CMK (cell line): ENCODE measurements around the gene DELE1.

Experiments used
- DNase-seq: peaks from one replicate; pipeline ENCODE4 v3.0.0-alpha.2; 2010; ENCODE audit warnings: low read depth

Gene DELE1

DNA sequence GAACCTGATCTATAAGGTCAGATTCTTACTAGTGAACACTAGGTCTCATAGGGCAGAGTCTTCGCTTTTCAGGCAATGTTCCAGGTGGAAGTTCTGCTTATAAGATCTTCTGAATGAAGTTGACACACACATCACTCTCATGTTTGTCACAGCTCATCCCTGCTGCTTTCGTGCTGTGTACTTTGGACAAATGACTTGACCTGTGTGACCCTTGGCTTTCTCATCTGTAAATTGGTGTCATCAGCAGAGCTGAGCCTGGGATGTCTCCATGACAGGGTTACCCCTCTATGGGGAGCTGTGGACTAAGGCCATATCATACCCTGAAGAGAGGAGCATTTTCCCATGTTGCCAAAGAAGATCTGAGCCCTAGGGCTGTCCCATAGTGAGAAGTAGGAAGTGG, 2.8 kb downstream of the DELE1 start:
- DNase-seq: no peak

DNA sequence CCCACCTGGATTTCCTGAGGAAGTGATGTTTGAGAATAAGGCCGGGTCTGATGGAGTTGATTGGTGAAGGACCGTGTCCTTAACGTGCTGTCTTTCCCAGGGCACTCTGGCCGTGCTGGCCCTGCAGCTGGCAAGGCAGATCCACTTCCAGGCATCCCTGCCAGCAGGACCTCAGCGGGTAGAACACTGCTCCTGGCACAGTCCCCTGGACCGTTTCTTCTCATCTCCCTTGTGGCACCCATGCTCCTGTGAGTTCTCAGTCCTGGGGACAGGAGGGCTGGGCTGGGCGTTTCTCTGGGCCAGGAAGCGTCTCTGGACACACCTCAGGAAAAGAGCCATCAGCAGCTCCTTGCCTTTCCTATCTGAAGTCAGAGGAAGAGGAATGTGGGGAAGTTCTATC, 4.4 kb downstream of the DELE1 start:
- DNase-seq: no peak

DNA sequence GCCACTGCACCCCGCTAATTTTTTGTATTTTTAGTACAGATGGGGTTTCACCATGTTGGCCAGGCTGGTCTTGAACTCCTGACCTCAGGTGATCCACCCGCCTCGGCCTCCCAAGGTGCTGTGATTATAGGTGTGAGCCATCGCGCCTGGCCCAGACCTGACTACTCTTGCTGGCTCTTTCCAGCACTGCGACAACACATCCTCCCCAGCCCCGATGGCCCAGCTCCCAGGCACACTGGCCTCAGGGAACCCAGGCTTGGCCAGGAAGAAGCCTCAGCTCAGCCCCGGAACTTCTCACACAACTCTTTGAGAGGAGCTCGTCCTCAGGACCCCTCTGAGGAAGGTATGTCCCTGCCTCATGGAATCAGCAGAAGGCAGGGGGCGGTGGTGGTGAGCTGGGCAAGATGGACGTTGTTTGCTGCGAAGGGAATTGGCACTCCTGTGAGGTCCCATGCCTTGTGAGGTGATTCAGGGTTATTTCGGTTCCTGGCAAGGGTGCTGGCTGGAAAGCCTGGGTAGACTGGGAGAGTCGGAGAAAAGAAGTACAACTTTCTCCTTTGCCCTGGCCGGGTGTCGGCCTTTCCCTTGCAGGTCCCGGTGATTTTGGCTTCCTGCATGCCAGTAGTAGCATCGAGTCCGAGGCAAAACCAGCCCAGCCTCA, 5.9 kb downstream of the DELE1 start:
- no peak for DNase-seq

DNA sequence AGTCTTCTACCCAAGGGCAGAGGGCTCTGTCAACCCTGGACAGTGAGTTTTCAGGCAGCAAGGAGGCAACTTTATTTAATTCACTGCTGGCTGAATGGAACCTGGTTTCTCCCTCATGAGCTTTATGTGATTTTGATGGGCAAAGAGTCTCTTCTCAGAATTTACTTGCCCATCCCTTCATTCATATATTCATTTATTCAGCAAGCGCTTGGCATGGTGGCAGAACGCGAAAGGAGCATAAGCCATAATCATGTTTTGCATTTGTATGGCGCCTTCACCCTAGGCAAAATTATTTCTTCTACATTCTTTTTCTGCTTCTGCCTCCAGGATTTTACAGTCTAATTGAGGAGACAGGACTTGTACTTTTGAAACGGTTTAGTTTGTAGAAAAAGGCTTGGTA, 8.0 kb downstream of the DELE1 start:
- no peak for DNase-seq

DNA sequence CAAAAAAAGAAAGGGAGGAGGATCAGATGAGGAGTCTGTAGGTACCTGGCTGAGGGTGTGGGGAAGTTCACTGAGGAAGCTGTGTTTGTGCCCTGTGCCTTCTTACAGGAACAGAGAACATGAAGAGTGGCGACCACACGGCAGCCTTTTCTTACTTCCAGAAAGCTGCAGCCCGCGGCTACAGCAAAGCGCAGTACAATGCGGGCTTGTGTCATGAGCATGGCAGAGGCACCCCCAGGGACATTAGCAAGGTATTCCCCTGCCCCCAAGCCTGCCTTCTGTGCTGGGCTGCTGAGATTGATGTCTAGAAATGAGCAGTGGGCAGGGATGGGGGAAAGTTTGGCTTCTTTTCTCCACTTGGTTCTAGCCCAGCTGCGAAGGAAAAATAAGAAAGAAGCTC, 9.5 kb downstream of the DELE1 start:
- DNase-seq: no peak

DNA sequence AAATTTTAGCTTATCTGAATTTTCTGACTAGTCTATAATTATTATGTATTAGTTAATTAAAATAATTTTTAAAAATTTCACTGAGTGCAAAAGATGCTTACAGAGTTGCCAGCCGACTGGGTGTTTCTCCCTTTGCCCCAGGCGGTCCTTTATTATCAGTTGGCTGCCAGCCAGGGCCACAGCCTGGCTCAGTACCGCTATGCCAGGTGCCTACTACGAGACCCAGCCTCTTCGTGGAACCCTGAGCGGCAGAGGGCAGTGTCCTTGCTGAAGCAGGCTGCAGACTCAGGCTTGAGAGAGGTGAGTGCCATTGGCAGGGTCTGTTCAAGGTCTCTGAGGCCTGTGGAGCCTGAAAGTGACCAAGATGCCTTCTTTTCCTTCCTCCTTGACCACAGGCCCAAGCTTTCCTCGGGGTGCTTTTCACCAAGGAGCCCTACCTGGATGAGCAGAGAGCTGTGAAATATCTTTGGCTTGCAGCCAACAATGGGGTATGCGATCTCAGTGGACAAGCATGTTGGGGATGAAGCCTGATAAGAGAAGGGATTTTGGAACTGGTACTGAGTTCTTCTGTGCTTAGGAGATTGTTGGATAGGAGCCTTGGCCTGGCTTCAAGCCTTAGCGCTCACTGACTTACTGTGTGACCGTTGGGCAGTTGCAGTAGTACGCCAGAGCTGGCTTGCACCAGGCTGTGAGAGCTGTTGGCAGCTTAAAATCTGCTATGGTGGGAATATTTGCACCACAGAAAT, 10.6 kb downstream of the DELE1 start:
- DNase-seq: no peak

DNA sequence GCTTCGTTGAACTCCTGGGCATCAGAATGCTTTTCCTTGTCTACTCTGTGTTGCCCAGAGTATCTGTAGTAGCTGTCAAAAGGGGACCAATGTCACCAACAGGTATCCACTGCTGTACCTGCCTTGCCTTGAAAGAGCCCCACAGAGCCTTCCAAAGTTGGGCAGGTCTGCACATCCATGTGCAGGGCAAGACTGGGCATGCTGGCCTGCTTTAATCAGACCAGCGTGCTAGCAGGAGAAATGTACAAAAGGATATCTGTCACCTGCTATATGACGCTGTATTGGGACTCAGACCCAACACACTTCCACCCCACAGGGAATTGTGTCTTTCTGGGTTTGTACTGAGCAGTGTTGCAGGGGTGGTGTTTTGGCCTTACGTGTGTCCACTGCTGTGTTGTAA, 11.9 kb downstream of the DELE1 start:
- no peak for DNase-seq

DNA sequence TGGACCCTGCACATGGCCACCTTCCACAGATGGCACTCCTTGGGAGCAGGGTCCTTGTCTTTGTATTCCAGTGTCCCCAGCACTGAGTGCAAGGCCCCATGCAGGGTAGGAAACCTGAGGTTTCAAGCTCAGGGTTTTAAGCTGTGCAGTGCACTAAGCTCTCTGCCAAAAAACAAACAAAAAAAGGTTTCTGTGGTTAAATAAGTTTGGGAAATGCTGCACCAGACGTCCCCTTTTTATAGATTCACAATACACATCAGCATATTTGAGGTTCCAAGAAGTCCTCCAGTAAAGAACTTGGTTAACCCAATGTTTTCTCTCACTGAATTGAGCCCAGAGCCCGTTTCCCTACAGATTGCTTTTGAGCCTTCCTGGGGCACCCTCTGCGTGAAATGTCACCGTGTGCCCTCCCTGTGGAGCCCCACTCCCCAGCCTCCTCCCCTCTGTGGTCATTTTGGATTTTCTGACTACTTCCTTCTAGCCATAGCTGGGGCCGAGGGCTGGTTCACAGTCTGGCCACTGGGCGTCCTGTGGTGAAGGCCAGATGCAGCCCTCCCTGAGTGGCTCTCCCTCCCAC, 17.1 kb downstream of the DELE1 start:
- DNase-seq: no peak

DNA sequence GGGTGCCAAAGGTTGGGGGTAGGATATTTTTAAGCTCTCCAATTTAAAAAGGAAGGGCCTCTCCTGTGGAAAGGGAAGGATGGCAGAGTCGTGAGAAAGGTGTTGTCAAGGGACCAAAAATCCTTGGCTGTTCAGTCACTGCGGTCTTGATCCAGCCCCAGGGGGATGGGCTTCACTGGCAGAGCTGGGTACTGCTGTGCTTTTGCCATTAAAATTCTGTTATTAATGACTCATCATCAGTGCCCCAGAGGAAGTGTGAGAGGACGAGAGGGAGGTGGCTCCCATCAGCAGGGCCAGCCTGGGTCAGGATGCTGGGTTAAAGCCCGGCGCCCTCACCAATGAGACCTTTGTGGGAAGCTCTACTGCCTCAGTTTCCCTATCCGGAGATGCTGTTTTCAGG, 17.6 kb downstream of the DELE1 start:
- no peak for DNase-seq

DNA sequence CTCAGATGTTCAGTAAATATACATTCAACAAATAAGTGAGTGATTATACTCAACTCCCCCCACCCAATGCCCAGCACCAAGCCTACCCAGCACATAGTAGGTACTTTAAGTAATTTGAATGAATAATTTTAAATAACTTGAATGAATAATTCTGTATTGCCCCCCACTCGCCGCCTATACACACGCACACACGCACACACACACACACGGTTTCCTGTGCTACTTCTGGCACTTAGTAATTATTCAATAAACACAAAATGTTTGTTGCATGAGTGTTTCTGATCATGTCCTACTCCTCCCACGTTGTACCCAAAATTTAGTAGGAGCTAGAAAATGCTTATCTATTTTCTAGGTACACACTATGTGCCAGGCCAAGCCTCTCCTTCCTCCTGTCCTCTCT, 18.1 kb downstream of the DELE1 start:
- DNase-seq: no peak

DNA sequence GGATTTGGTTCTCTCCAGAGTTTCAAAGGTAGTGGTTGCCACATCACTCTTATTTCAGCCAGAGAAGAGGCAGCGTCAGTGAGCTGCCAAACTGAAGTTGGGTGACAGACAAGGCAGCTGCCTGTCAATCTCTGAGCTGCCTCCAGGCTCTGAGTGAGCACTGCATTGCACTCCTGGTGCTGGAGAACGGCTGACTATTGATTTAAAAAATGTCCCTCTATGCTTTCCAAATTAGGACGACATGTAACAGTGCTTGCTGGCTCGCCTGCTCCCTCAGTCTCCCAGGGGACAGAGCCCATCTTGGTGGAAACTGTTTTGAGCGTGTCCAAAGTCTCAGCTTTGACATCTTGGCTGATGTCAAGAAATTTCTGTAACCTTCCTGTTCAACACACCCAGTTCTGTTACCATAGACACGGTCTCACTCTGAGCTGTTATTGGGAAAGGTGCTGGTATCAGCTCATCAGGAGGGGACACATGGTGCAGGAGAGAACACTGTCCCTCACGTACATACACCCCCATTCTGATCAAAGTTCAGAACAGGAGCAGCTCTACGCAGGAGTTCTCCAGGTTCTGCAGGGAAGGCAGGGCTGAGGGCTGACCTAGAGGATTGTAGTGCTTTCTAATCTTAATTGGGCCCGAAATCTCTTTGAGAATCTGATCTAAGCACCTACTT, 18.6 kb downstream of the DELE1 start:
- no peak for DNase-seq

DNA sequence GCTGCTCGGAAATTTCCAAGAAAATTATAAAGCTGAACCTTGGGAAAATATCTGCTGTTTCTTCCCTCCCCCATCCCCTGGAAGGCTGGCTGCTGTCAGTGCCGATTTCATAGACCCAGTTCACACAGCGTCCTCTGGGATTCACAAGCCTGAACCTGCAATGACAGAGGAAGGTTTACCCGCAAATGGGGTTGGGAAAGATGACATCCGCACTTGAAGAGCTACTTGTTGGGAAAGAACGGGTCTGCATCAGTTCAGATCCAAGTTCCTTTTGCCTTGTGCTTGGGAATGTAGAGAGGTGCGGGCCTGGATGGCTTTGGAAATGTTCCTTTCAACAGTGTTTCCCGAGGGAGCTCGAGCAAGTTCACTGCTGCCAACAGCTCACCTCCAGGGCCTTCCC, 20.4 kb downstream of the DELE1 start:
- DNase-seq: no peak

DNA sequence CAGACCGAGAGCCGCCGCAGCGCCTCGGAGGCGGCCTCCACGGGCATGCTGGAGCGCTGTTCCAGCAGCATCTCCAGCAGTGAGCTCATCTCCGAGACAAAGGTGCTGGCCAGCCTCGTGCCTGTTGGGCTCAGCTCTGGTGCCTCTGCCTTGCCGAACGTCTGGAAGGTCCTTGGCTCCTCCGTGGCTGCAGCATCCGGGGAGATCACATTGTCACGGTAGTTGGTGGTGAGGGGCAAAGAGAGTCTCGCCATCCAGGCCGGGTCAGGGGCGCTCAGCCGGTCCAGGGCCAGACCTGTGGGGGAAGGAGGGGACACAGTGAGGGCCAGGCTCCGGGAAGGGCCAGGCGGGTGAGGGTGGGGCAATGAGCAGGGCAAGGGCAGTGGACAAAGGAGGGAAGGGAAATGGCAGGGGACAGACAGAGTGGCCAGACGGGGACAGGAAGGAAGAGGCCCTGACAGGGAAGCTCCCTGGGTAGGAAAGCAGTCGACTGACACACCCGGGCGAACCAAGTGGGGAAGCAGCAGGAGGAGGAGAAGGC, 21.9 kb downstream of the DELE1 start:
- no peak for DNase-seq

DNA sequence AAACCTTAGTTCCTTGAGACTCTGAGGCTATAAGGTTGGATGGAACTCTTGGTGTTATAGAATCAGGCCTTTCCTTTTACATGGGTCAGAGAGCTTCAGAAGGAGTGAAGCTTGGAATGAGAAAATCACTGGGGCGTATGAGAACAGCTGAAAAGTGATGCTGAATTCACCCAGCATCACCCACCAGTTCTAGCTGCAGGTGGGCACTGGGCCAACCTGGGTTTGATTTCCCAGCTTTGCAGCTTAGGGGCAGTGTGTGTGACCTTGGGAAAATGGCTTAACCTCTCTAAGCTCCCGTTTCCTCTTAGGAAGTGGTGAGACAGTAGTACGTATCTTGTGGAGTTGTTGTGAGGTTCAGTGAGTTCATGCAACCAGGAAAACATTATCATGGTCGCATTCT, 23.6 kb downstream of the DELE1 start:
- no peak for DNase-seq

DNA sequence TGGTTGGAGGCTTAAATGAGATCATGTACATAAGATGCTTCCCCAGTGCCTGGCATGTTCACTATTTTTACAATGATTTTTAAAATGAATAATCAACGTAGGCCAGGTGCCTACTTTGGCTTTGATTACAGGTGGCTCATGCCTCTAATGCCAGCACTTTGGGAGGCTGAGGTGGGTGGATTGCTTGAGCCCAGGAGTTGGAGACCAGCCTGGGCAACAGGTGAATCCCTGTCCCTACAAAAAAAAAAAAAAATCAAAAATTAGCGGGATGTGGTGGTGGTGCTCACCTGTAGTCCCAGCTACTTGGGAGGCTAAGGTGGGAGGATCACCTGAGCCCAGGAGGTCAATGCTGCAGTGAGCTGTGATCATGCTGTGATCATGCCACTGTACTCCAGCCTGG, 25.1 kb downstream of the DELE1 start:
- no peak for DNase-seq

DNA sequence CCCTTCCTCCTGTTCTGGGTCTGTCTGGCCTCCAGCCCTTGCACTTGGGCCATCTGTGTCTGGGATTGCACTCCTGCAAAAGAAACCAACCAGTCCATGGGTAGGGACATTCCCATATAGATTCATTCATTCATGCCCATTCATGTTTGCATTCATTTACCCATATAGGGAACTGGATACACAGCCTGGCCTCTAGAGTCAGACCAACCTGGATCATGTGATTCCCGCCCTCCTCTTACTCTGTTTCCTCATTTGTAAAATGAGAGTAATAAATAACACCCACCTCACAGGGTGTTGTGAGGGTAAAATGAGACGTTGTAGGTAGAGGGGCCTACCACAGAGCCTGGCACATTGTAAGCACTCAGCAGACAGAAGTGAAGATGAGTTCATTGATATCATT, 25.8 kb downstream of the DELE1 start:
- no peak for DNase-seq

DNA sequence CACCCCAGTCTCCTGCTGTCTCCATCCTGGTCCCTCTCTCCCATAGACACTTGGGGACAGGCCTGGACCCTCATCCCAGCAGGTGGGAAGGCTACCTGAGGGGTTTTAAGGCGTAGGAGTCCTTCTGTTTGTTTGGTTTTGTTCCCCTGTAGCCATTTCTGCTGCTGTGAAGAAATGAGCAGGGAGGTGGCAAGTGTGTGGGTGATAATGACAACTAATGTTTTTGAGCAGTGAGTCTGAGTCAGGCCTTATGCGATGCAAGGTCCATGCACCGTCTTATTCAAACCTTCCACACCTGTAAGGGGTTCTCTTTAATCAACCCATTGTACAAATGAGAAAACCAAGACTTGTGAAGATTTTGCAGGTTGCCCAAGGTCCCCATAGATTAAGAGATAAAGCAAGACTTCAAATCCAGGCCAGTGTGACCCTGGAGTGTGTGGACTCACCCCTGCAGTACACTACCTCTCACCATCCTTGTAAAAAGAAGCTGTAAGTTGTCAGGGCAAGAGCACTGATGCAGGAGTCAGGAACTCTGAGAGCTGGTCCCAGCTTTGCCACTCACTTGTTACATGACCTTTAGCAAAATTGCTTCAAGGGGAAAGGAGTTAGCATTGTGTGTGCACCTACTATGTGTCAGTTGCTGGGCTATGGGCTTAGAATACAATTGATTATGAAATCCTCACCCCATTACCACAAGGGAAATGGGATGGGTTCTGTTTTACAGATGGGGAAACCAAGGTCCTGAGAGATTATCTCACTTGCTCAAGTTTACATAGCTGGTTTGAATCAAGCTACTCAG, 26.7 kb downstream of the DELE1 start:
- DNase-seq: no peak

DNA sequence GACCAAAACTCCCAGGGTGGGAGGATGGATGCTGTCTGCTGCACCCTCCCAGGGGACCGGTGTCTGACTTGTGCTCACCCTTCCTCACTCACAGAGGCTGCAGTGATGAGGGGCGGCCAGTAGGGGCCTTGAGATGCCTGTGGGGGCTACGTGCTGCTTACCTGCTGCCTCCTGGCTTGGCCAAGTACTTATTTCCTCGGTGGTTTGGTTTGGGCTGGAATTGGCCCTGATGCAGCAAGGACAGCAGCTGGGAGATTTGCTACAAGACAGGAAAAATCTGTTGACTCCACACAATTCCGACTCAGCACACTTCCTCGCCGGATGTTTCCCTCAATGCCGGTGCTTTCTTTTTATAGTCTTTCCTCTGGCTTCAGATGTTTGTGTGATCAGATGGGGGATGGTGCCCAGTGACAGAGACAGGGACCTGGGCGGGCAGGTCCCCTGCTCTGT, 27.7 kb downstream of the DELE1 start:
- DNase-seq: no peak

DNA sequence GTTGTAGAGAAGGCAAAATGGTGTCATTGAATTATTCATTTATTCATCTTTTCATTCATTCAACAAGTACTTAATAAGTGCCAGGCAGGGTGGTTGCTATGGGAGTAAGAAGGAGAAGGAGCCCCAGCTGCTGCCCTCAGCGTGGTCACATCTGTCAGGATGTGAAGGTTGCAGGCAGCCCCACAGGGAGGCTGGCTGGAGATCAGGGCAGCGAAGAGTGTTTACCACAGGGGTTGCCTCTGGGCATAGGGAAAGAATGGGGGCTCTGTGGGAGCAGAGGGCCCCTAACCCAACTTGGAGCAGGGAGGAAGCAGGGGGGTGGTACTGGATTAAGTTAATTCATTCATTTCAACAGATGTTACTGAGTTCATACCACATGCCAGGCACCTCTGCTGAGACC, 28.3 kb downstream of the DELE1 start:
- no peak for DNase-seq

DNA sequence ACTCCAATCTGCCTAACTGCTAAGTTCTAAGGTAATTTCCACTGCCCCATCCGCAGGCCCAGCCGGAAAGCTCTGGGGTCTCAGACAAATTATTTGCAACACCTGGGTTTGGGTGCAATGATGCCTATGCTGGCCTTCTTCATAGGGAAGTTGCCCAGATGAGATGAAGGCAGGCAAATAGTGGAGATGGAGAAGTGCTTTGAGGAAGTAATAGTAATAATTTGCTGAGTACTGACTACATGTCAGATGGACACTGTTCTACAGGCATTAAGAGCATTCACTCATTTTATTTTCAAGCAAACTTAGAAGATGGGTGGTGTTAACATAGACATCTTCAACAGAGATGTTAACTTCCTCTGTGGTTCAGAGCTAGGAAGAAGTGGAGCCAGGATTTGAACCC, 30.5 kb downstream of the DELE1 start:
- no peak for DNase-seq

DNA sequence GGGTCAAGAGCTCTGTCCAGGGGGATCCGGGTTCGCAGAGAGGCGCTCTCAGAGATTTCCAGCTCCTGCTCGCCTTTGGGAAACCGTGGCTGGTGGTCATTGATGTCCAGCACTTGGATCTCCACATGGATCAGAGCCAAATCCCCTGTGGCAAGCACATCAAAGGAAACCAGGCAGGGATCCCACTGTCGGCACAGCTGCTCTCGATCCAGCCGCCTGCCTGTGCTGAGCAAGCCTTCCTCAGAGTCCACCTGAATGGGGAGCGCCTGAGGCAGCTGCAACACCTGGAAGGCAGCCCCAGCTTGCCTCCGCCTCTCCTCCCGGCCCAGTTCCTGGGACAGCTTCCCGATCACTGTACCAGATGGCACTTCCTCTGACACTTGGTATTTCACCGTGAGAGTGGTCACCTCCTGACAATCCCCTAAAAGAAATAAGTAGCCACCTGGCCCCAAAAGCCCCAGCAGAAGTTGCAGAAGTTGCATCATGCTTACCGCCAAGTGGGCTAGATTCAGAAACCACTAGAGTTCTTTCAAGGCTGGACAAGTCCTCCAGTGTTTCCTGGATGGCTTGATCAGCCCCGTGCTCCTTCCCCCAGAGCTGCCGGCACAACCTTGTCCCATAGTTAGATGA, 33.8 kb downstream of the DELE1 start:
- DNase-seq: no peak

DNA sequence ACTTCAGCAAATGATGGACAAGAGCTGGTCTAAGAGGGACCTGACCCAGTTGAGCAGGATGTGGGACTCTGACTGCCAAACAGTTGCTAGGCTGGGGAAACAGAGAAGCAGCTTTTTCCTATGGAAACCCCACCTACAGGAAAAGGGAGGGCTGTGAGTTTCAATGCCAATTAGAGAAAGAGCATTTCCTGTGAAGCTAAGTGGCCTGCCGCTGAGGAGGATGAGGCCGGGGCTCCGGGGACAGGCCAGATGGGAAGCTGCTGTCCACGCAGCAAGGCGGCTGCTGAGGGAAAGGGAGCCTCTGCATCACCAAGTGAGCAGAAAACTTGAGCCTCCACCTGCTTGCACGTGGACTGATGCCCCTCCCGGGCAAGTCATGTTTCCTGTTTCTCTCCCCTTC, 34.4 kb downstream of the DELE1 start, which contains the start of gene PCDH12:
Gene PCDH12 (minus strand): TSS at position 90 of the 400 bp plus-strand sequence. CDS start 351 bp downstream, outside the sequence.
- no peak for DNase-seq
